ENCODE data around the gene RBFOX2.

DNA sequence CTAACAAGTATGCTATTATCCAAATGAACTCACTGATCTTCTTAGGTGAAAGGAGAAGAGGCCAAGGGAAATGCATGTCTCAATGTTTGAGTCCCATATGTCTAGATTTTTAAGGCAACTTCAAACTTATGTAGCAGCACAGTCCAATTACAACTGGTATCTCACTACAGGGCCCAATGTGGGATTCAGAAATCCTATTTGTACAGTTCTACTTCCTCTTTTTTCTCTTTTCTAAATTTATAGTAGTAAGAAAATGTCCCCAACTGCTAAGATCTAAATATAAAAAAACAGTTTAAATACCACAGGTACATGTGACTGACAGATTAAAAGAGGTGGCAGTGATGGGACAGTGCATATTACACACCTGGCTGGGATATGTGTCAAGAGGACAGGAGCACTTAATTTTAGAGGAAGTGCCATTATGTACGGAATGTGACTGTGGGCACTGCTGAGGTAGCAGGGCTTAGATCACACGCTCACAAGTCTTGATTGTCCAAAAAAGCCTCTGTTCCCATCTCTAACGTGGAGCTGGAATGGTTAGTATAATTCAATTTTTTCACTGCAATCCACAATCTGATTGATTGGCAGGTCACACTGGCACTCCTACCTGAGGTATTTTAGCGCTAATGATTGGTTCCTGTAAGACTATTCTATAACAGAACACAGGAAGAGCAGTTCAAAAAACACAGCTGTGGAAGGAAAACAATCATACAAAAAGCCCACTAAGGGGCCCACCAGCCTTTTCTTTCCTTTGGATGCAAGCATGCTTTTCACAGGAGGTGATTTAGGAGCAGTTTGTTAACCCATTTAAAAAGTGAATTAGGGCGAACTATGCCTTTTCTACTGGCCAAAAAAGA lies 276.4 kb downstream of the RBFOX2 start:
- TF ChIP-seq, protein P1, sequence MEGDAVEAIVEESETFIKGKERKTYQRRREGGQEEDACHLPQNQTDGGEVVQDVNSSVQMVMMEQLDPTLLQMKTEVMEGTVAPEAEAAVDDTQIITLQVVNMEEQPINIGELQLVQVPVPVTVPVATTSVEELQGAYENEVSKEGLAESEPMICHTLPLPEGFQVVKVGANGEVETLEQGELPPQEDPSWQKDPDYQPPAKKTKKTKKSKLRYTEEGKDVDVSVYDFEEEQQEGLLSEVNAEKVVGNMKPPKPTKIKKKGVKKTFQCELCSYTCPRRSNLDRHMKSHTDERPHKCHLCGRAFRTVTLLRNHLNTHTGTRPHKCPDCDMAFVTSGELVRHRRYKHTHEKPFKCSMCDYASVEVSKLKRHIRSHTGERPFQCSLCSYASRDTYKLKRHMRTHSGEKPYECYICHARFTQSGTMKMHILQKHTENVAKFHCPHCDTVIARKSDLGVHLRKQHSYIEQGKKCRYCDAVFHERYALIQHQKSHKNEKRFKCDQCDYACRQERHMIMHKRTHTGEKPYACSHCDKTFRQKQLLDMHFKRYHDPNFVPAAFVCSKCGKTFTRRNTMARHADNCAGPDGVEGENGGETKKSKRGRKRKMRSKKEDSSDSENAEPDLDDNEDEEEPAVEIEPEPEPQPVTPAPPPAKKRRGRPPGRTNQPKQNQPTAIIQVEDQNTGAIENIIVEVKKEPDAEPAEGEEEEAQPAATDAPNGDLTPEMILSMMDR (IDR thresholded peaks at IDR 0.05; ENCODE audit: low read depth, low read length) = no peak
- no peak for TF ChIP-seq POLR2A (IDR thresholded peaks at IDR 0.05; ENCODE audit: extremely low read depth, insufficient read length)
- TF ChIP-seq, protein P2, sequence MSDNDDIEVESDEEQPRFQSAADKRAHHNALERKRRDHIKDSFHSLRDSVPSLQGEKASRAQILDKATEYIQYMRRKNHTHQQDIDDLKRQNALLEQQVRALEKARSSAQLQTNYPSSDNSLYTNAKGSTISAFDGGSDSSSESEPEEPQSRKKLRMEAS (IDR thresholded peaks at IDR 0.05; ENCODE audit: low read depth, low read length) = no peak
